ENCODE results near the gene DNAJB2. TPM values are rescaled to one million over a fixed set of nuclear protein-coding genes. Genes with fewer than 3 reads are reported as not detected.

Gene DNAJB2
- polyA plus RNA-seq, 1 of the 3 experiments (the other 2 are of a cell fraction), result 39.9 TPM

DNA sequence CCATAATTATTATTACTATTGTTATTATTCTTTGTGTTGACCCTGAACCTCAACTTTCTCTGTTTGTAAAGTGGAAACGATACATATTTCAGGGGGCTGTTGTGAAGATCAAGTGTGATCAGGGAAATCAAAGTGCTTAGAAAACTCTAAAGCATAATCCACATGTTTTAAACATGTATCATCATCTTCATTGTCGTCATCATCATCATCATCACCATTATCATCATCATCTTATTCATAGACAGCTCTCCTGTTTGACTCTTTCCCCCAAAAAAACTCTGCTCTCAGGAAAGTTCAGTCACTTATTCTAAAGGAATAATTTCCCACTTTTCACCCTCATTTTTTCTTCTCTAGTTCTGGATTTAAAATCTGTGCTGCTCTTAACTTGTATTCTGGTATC is 25.1 kb downstream of the DNAJB2 start:
- Histone ChIP-seq H3K9me2 (no peaks in the 10 kb centered on the region), H2AFZ (ENCODE audit: low read depth) (no peak overlapping the region), H3K4me3 (ENCODE audit: low read depth in 2 of 2, low read length in 1 of 2) (no peak overlapping the region), H3K36me3 (replicated peaks in 1 of 2; ENCODE audit: control insufficient read depth in 1 of 2, insufficient read depth in 2 of 2, low read length in 1 of 2) (no peaks in the 10 kb centered on the region), H3K27me3 (ENCODE audit: insufficient read depth) (no peaks in the 10 kb centered on the region), H3F3A (replicated peaks; ENCODE audit: insufficient read depth) (peaks cover 2% of the 10 kb centered on the region), H3K27ac (ENCODE audit: low read depth in 2 of 2, low read length in 1 of 2) (no peak overlapping the region), H4K20me1 (ENCODE audit: insufficient read depth) (no peaks in the 10 kb centered on the region), H3K4me1 (ENCODE audit: control insufficient read depth in 1 of 2, insufficient read depth in 2 of 2, low read depth in 1 of 2, low read length in 1 of 2) (peaks cover 0 to 7% of the 10 kb centered on the region in 2 experiments; a peak in 2 of 4 replicates), H3K4me2 (no peak overlapping the region), H3K9ac (no peak overlapping the region), H3K9me3 (no peaks in the 10 kb centered on the region), H3K79me2 (ENCODE audit: insufficient read depth) (no peaks in the 10 kb centered on the region)
- CTCF ChIA-PET, result interaction anchor here (1.0 to 4.4 kb wide), 3 partner anchors 10 to 145 kb away, joined by 3 to 41 read pairs (median 3); partner anchors contain the start of gene DNPEP
- no peak for TF ChIP-seq NRF1 (IDR thresholded peaks at IDR 0.05; ENCODE audit: low read depth, low read length)
- no peak for TF ChIP-seq POLR2AphosphoS5 (IDR thresholded peaks at IDR 0.05; ENCODE audit: low read depth, low read length)
- no peak for TF ChIP-seq SIN3A (IDR thresholded peaks at IDR 0.05; ENCODE audit: borderline replicate concordance, low read depth, low read length)
- TF ChIP-seq MEF2A (IDR thresholded peaks at IDR 0.05; ENCODE audit: borderline replicate concordance, low read depth), result no peak
- TF ChIP-seq RCOR1 (IDR thresholded peaks at IDR 0.05; ENCODE audit: low read length), result no peak
- TF ChIP-seq, protein P1, sequence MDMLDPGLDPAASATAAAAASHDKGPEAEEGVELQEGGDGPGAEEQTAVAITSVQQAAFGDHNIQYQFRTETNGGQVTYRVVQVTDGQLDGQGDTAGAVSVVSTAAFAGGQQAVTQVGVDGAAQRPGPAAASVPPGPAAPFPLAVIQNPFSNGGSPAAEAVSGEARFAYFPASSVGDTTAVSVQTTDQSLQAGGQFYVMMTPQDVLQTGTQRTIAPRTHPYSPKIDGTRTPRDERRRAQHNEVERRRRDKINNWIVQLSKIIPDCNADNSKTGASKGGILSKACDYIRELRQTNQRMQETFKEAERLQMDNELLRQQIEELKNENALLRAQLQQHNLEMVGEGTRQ (IDR thresholded peaks at IDR 0.05; ENCODE audit: borderline replicate concordance, low read depth, low read length), result no peak
- no peak for TF ChIP-seq FOSL2 (IDR thresholded peaks at IDR 0.05; ENCODE audit: borderline replicate concordance, low read depth)
- no peak for TF ChIP-seq TAF1 (IDR thresholded peaks at IDR 0.05; ENCODE audit: borderline replicate concordance, low read depth, low read length)
- TF ChIP-seq RAD21 (IDR thresholded peaks at IDR 0.05; ENCODE audit: low read length), result no peak
- TF ChIP-seq, protein P2, sequence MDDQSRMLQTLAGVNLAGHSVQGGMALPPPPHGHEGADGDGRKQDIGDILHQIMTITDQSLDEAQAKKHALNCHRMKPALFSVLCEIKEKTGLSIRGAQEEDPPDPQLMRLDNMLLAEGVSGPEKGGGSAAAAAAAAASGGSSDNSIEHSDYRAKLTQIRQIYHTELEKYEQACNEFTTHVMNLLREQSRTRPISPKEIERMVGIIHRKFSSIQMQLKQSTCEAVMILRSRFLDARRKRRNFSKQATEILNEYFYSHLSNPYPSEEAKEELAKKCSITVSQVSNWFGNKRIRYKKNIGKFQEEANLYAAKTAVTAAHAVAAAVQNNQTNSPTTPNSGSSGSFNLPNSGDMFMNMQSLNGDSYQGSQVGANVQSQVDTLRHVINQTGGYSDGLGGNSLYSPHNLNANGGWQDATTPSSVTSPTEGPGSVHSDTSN (IDR thresholded peaks at IDR 0.05), result no peak
- no peak for TF ChIP-seq NFIC (IDR thresholded peaks at IDR 0.05; ENCODE audit: borderline replicate concordance)
- no peak for TF ChIP-seq JUND (IDR thresholded peaks at IDR 0.05)
- no peak for TF ChIP-seq EZH2phosphoT487 (IDR thresholded peaks at IDR 0.05; ENCODE audit: borderline replicate concordance, low read depth)
- TF ChIP-seq, protein P3, sequence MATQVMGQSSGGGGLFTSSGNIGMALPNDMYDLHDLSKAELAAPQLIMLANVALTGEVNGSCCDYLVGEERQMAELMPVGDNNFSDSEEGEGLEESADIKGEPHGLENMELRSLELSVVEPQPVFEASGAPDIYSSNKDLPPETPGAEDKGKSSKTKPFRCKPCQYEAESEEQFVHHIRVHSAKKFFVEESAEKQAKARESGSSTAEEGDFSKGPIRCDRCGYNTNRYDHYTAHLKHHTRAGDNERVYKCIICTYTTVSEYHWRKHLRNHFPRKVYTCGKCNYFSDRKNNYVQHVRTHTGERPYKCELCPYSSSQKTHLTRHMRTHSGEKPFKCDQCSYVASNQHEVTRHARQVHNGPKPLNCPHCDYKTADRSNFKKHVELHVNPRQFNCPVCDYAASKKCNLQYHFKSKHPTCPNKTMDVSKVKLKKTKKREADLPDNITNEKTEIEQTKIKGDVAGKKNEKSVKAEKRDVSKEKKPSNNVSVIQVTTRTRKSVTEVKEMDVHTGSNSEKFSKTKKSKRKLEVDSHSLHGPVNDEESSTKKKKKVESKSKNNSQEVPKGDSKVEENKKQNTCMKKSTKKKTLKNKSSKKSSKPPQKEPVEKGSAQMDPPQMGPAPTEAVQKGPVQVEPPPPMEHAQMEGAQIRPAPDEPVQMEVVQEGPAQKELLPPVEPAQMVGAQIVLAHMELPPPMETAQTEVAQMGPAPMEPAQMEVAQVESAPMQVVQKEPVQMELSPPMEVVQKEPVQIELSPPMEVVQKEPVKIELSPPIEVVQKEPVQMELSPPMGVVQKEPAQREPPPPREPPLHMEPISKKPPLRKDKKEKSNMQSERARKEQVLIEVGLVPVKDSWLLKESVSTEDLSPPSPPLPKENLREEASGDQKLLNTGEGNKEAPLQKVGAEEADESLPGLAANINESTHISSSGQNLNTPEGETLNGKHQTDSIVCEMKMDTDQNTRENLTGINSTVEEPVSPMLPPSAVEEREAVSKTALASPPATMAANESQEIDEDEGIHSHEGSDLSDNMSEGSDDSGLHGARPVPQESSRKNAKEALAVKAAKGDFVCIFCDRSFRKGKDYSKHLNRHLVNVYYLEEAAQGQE (IDR thresholded peaks at IDR 0.05; ENCODE audit: low read depth, low read length), result no peak
- no peak for TF ChIP-seq SMC3 (IDR thresholded peaks at IDR 0.05; ENCODE audit: low read depth, low read length)
- no peak for TF ChIP-seq RXRA (IDR thresholded peaks at IDR 0.05; ENCODE audit: borderline replicate concordance, low read depth)
- no peak for TF ChIP-seq EP300 (IDR thresholded peaks at IDR 0.05; ENCODE audit: borderline replicate concordance in 1 of 2, low read depth in 1 of 2, low read length in 1 of 2)
- TF ChIP-seq, protein P4, sequence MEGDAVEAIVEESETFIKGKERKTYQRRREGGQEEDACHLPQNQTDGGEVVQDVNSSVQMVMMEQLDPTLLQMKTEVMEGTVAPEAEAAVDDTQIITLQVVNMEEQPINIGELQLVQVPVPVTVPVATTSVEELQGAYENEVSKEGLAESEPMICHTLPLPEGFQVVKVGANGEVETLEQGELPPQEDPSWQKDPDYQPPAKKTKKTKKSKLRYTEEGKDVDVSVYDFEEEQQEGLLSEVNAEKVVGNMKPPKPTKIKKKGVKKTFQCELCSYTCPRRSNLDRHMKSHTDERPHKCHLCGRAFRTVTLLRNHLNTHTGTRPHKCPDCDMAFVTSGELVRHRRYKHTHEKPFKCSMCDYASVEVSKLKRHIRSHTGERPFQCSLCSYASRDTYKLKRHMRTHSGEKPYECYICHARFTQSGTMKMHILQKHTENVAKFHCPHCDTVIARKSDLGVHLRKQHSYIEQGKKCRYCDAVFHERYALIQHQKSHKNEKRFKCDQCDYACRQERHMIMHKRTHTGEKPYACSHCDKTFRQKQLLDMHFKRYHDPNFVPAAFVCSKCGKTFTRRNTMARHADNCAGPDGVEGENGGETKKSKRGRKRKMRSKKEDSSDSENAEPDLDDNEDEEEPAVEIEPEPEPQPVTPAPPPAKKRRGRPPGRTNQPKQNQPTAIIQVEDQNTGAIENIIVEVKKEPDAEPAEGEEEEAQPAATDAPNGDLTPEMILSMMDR (IDR thresholded peaks at IDR 0.05), result no peak
- DNase-seq, result no peak
- POLR2A ChIA-PET, result interaction anchor here (0.6 kb wide), 1 partner anchor 46 kb away, joined by 3 read pairs; no protein-coding TSS in a partner anchor
- 52% methylated on average over 2 of the region's 2 CpGs for WGBS (ENCODE audit: low lambda C conversion rate)
